ENCODE measurements around the gene NOP10. TPM values are rescaled to one million over a fixed set of nuclear protein-coding genes. Genes with fewer than 3 reads are reported as not detected.

The NOP10 gene
- total and polyA plus RNA-seq, 2 of the 13 experiments (the other 11 are each of a cell fraction or from before 2014, with no cell fraction given): 239 to 369 TPM

DNA sequence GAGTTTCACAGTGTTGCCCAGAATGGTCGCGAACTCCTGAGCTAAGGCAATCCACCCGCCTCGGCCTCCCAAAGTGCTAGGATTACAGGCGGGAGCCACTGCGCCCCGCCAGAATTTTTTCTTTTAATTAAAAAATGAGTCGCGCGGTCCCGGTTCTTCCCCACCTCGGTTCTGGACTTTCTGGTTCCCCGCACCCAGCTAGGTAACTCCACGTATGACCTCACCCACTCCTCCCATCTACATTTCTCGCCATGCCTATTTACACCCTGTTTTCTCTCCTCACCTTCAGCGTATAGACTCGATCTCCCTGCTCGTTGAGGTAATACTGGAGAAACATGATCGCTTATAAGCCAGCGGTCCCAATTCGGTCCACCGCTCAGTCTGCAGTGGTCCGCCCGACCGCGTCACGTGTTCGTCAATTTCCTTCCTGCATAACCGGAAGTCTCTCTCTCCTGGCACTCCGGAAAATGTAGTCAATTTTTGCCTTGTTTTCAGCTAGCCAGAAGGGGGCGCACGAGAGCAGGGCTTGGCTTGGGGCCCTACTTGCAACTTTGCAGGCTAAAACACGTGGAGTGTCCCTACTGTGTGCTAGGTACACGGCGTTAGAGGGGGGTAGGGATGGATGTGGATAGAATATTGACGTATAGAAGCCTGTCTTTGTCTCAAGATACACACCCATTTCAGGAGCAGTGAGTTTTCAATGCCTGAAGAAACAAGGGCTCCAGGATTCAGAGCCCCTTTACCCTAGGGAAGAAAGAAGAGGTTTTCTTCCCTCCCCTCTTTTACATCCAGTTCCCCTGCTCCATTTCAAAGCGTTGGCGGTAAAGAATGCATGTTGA lies at the start of gene NOP10, which contains the start of gene NUTM1 (continued):
- no peak for TF ChIP-seq JUN (CRISPR knock-in tag; IDR thresholded peaks at IDR 0.05)
- TF ChIP-seq CHCHD3 (CRISPR knock-in tag; IDR thresholded peaks at IDR 0.05): no peak
- TF ChIP-seq CENPX (CRISPR knock-in tag; IDR thresholded peaks at IDR 0.05): no peak
- peak; percentile 71 for TF ChIP-seq SIN3A (IDR thresholded peaks at IDR 0.05; ENCODE audit: borderline replicate concordance, low read depth, low read length)
- TF ChIP-seq ZSCAN30 (CRISPR knock-in tag; IDR thresholded peaks at IDR 0.05): no peak
- peak; percentile 80 for TF ChIP-seq BHLHE40 (IDR thresholded peaks at IDR 0.05; ENCODE audit: low read length)
- TF ChIP-seq MZF1 (CRISPR knock-in tag; IDR thresholded peaks at IDR 0.05; ENCODE audit: borderline replicate concordance): no peak
- TF ChIP-seq ZNF572 (CRISPR knock-in tag; IDR thresholded peaks at IDR 0.05): no peak
- peak; percentile 89 for TF ChIP-seq YEATS2 (CRISPR knock-in tag; IDR thresholded peaks at IDR 0.05; ENCODE audit: borderline replicate concordance)
- TF ChIP-seq ZNF75D (CRISPR knock-in tag; IDR thresholded peaks at IDR 0.05; ENCODE audit: borderline replicate concordance): no peak
- no peak for TF ChIP-seq FOSL1 (CRISPR knock-in tag; IDR thresholded peaks at IDR 0.05; ENCODE audit: borderline replicate concordance)
- no peak for TF ChIP-seq PHF5A (CRISPR knock-in tag; IDR thresholded peaks at IDR 0.05; ENCODE audit: low read depth, unreplicated experiment)
- TF ChIP-seq ARNTL (CRISPR knock-in tag; IDR thresholded peaks at IDR 0.05): peak; percentile 95
- TF ChIP-seq ZNF20 (CRISPR knock-in tag; IDR thresholded peaks at IDR 0.05): no peak; the same call in 1 of the 2 replicates
- TF ChIP-seq TERF1 (CRISPR knock-in tag; IDR thresholded peaks at IDR 0.05): no peak
- peak; percentile 66; the same call in 1 of the 2 replicates for TF ChIP-seq ZNF331 (CRISPR knock-in tag; IDR thresholded peaks at IDR 0.05)
- no peak for TF ChIP-seq ZNF530 (CRISPR knock-in tag; IDR thresholded peaks at IDR 0.05; ENCODE audit: low read depth)
- TF ChIP-seq, protein P1, sequence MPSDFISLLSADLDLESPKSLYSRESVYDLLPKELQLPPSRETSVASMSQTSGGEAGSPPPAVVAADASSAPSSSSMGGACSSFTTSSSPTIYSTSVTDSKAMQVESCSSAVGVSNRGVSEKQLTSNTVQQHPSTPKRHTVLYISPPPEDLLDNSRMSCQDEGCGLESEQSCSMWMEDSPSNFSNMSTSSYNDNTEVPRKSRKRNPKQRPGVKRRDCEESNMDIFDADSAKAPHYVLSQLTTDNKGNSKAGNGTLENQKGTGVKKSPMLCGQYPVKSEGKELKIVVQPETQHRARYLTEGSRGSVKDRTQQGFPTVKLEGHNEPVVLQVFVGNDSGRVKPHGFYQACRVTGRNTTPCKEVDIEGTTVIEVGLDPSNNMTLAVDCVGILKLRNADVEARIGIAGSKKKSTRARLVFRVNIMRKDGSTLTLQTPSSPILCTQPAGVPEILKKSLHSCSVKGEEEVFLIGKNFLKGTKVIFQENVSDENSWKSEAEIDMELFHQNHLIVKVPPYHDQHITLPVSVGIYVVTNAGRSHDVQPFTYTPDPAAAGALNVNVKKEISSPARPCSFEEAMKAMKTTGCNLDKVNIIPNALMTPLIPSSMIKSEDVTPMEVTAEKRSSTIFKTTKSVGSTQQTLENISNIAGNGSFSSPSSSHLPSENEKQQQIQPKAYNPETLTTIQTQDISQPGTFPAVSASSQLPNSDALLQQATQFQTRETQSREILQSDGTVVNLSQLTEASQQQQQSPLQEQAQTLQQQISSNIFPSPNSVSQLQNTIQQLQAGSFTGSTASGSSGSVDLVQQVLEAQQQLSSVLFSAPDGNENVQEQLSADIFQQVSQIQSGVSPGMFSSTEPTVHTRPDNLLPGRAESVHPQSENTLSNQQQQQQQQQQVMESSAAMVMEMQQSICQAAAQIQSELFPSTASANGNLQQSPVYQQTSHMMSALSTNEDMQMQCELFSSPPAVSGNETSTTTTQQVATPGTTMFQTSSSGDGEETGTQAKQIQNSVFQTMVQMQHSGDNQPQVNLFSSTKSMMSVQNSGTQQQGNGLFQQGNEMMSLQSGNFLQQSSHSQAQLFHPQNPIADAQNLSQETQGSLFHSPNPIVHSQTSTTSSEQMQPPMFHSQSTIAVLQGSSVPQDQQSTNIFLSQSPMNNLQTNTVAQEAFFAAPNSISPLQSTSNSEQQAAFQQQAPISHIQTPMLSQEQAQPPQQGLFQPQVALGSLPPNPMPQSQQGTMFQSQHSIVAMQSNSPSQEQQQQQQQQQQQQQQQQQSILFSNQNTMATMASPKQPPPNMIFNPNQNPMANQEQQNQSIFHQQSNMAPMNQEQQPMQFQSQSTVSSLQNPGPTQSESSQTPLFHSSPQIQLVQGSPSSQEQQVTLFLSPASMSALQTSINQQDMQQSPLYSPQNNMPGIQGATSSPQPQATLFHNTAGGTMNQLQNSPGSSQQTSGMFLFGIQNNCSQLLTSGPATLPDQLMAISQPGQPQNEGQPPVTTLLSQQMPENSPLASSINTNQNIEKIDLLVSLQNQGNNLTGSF (CRISPR knock-in tag; IDR thresholded peaks at IDR 0.05): no peak
- no peak for TF ChIP-seq ZNF383 (CRISPR knock-in tag; IDR thresholded peaks at IDR 0.05; ENCODE audit: borderline replicate concordance)
- TF ChIP-seq TFE3 (CRISPR knock-in tag; IDR thresholded peaks at IDR 0.05): peak; percentile 91
- TF ChIP-seq MAFF (IDR thresholded peaks at IDR 0.05; ENCODE audit: low read depth, low read length): no peak
- TF ChIP-seq KDM3A (CRISPR knock-in tag; IDR thresholded peaks at IDR 0.05; ENCODE audit: low read depth): no peak
